ENCODE measurements around the gene ROR2. TPM values are rescaled to one million over a fixed set of nuclear protein-coding genes. Genes with fewer than 3 reads are reported as not detected.

ROR2 gene
- total RNA-seq, 1 donor = not detected

DNA sequence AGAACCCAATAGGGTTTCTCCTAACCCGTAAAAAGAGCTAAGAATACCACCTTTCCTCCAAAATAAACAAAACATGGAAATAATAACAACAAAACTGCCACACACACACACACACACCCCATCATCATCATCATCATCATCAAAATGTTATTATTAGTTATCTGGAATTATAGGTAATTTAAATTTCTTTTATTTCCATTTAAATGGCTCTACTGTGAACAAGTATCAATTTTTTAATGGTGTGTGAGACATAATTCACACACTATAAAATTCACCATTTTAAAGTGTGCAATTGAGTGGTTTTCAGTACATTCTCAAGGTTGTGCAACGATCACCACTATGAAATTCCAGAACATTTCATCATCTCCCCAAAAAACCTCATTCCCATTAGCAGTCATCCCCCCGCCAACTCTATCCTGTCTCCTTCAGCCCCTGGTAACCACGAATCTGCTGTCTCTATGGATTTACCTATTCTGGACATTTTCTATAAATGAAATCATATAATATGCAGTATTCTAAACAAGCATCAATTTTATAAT, 172.7 kb downstream of the ROR2 start:
- no peaks in the 10 kb centered on the region for H3K4me1 ChIP-seq (ENCODE audit: insufficient read depth, low read length)
- H3K9me3 ChIP-seq (ENCODE audit: low read depth, low read length) = no peaks in the 10 kb centered on the region
- H3K4me3 ChIP-seq (ENCODE audit: low read length) = no peak overlapping the region
- H3K27me3 ChIP-seq (ENCODE audit: insufficient read depth, low read length) = no peaks in the 10 kb centered on the region

DNA sequence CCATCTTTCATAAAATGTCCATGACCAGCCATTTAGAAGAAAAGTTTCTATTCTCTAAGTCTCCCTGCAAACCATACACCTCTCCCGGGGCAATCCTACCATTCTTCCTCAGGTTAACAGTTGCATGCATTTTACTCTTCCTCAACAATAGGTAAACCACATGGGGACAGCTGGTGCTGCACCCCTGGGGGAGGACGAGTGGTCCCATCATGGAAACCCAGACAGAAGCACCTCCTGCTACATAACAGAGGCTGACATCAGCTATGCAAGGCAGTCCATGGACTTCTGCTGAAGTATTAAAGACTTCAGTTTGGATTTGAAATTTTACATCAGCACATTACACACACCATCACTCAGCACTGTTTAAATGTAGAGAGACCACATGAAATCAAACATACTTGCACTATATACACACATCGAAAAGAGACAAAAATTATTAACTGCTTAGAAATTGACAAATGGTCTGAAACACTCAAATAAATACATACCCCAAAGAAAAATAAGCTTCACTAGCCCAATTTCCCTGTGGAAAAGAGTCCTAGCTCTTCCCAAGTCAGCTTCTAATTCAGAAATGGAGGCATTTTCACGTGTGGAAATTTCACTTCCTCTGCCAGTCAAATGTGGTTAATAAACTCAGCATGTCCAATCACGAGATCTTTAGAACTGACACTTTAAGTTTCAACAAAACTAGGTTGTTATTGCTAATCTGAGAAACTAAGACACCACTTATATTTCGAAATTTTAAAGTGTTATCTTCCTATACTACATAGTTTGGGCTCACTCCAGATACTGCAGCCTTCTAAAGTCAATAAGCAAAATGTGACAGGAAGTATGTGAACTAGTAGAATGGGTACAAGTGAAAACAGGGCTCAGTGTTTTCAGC, 173.4 kb downstream of the ROR2 start:
- Histone ChIP-seq H3K4me1 (ENCODE audit: insufficient read depth, low read length) (no peaks in the 10 kb centered on the region), H3K27me3 (ENCODE audit: insufficient read depth, low read length) (no peaks in the 10 kb centered on the region), H3K9me3 (ENCODE audit: low read depth, low read length) (no peaks in the 10 kb centered on the region), H3K4me3 (ENCODE audit: low read length) (no peak overlapping the region)

DNA sequence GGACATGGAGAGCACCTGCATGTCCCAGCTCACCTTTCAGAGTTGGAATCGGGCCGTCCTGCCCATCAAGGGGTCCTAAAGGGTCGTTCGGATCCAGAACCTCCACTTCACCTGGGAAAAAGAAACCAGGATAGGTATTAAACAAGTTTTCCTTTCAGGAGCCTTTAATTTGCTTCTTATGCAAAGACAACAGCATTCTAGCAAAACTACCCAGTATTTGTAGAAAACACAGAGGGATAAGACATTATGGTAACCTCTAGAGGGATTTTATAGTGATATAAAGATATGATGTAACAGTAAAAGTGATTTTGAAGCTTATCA, 174.4 kb downstream of the ROR2 start:
- no peaks in the 10 kb centered on the region for H3K27me3 ChIP-seq (ENCODE audit: insufficient read depth, low read length)
- no peaks in the 10 kb centered on the region for H3K9me3 ChIP-seq (ENCODE audit: low read depth, low read length)
- no peaks in the 10 kb centered on the region for H3K4me1 ChIP-seq (ENCODE audit: insufficient read depth, low read length)
- no peak overlapping the region for H3K4me3 ChIP-seq (ENCODE audit: low read length)

DNA sequence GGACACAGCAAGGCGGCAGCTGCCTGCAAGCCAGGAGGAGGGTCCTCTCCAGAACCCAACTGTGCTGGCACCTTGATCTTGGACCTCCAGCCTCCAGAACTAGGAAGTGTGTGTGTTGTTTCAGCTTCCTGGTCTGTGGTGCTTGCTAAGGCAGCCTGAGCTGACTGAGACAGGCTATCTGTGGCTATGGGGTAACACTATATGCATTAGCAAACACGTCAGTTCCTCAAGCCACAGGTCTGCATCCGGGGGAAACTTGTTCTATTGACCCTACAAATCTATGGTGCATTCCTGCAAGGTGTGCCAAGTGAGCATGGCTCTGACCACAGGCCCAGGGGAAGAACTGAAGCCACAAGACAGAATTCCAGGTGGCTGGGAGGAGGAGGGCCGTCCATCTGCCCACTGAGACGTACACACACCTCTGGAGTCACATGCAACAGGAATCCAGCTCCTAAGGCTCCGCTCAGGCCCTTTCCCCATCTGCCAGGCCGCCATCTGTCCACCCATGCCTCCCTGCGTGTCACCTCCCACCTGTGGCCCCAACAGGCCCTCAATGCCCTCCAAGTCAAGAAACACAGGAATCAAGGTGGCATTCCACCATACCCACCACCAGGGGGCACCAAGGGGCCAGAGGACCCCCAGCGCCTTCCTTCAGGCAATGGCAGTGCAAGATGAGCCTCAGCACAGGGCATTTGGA, 174.9 kb downstream of the ROR2 start:
- H3K4me3 ChIP-seq (ENCODE audit: low read length) = no peak overlapping the region
- no peaks in the 10 kb centered on the region for H3K9me3 ChIP-seq (ENCODE audit: low read depth, low read length)
- H3K27me3 ChIP-seq (ENCODE audit: insufficient read depth, low read length) = no peaks in the 10 kb centered on the region
- H3K4me1 ChIP-seq (ENCODE audit: insufficient read depth, low read length) = no peaks in the 10 kb centered on the region

DNA sequence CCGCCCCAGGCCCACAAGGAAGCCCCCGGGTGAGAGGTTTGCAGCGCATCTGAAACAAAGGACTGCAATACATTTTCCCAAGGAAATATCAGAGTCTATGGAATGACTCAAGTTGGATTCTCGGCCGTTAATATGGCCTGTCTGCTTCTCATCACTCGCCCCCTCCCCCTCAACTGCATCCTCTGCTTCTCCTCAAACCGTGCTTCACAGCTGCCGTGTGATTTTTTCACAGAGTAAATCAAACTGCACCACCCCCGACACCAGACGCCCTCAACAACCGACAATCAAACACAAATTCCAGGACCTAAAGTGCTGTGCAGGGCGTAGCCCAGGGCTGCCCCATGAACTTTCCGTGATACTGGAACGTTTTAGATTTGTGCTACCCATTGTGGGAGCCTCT, 176.9 kb downstream of the ROR2 start:
- H3K9me3 ChIP-seq (ENCODE audit: low read depth, low read length) = no peaks in the 10 kb centered on the region
- H3K4me3 ChIP-seq (ENCODE audit: low read length) = no peak overlapping the region
- H3K4me1 ChIP-seq (ENCODE audit: insufficient read depth, low read length) = no peaks in the 10 kb centered on the region
- H3K27me3 ChIP-seq (ENCODE audit: insufficient read depth, low read length) = no peaks in the 10 kb centered on the region

DNA sequence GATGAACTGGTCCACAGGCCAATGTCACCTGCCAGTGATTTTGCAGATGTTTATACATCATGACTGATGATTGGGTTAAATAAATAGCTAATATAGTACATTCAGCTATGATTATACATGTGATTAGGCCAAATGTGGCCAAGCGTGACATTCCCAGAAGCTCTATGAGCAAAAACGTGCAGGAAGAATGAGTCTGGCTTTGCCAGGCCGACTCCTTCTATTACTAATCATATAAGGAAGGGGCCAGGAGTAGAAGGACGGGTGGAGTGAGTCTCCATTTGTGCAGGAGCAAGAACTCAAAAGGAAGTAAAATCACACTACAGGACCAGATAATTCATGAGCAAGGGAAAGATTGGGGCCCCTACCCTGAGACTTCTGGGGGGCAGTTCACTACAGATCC, 178.2 kb downstream of the ROR2 start:
- no peaks in the 10 kb centered on the region for H3K9me3 ChIP-seq (ENCODE audit: low read depth, low read length)
- H3K27me3 ChIP-seq (ENCODE audit: insufficient read depth, low read length) = no peaks in the 10 kb centered on the region
- H3K4me1 ChIP-seq (ENCODE audit: insufficient read depth, low read length) = no peaks in the 10 kb centered on the region
- H3K4me3 ChIP-seq (ENCODE audit: low read length) = no peak overlapping the region

DNA sequence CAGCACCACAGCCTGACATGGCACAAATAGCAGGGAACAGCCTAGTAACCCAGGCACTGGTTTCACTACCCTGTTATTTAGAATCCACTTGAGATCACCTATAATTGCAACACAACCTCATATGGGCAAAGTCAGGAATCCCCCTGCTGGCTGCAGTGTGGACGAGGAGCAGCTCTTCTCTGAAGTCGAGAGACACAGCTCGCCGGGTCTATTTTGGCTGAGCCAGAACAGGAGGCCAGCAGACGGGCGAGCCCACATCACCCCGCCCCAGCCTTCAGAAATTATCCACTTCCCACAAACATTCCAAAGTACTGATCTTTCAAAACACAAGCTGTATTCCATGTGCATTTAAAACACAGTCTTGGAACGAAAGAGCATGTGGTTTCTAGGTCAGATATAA, 179.0 kb downstream of the ROR2 start:
- H3K27me3 ChIP-seq (ENCODE audit: insufficient read depth, low read length) = peaks cover 7% of the 10 kb centered on the region

DNA sequence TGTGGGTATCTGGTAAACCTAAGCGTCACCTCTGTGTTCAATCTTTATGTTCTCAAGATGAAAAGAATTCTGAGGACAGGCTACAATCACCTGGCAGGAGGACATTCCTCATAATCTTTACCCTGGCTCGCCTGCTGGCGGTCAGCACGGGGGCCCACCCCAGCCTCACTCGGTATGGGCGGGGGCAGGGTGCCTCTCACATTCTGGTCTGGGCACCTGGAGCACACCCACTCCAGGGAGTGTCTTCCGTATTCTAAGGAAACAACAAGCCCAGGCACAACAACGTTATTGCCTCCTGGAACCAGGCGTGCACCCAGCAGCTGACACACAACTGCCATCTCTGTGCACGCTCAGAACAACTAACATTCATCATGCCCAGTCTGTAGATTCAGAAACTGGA, 179.8 kb downstream of the ROR2 start:
- no peak overlapping the region for H3K4me3 ChIP-seq (ENCODE audit: low read length)
- H3K9me3 ChIP-seq (ENCODE audit: low read depth, low read length) = no peaks in the 10 kb centered on the region
- peaks cover 9% of the 10 kb centered on the region for H3K27me3 ChIP-seq (ENCODE audit: insufficient read depth, low read length)
- H3K4me1 ChIP-seq (ENCODE audit: insufficient read depth, low read length) = no peaks in the 10 kb centered on the region

More for the DNA sequence above, 179.0 kb downstream of the ROR2 start:
- no peak overlapping the region for H3K4me3 ChIP-seq (ENCODE audit: low read length)
- no peaks in the 10 kb centered on the region for H3K9me3 ChIP-seq (ENCODE audit: low read depth, low read length)
- no peaks in the 10 kb centered on the region for H3K4me1 ChIP-seq (ENCODE audit: insufficient read depth, low read length)

DNA sequence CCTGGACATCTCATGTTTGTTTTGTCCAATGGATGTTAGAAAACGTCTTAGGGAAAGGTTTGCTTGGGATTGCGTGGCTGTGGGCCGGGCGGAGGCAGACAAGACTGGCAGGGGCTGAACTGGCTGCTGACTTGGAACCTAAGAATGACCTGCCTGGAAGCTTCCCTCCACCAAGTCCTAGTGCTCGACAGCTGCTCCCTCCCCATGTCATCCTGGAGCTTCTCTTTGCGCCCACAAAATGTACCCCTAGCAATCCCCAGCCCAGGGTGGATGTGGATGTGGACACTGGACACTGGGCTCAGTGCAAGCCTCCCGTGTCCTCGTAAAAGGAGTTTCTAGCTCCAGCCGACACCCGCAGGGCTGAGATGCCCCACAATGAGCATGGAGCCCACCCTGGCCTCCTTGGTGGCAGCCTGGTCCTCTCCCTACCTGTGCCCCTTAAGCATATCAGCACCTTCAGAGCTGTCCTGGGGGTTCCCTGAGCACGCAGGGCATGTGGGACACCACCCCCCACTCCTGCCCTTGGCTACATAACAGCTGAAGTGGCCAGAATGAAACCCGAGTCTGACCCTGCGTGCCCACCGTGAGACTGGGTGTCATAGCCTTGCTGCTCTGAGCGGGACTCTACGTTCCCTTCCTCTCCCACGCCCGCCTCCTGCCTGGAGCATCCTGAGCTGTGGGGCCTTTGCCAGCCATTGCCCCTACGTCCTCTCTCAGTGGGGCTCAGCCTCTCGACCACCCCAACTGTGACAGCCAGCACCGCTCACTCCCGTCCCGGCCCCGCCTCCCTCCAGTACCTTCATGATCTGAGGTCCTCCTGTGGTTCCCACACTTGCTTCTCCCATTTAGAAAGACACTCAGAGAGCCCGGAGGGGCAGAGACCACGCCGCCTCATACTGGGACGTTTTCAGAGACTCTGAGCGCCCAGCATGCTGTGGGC, 180.8 kb downstream of the ROR2 start:
- Histone ChIP-seq H3K4me1 (ENCODE audit: insufficient read depth, low read length) (no peaks in the 10 kb centered on the region), H3K9me3 (ENCODE audit: low read depth, low read length) (no peaks in the 10 kb centered on the region), H3K4me3 (ENCODE audit: low read length) (no peak overlapping the region), H3K27me3 (ENCODE audit: insufficient read depth, low read length) (peaks cover 9% of the 10 kb centered on the region)

DNA sequence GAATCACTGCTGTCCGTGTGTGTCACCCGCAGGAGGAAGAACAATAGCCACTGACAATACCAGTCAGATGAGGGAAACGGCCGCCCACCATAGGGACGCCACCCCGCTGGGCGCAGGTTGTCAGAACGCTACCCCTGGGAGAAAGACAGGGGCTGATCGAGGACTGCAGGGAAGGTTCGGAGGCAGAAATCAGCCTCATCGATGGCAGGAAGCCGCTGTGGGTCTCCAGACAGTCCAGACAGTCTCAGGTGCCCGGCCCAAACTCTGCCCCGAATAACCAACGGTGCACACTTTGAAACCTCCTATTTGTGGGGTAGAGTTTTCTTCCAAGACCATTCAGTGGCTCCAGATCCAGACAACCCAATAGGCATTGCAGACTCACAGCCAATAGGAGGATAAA, 181.5 kb downstream of the ROR2 start:
- Histone ChIP-seq H3K27me3 (ENCODE audit: insufficient read depth, low read length) (peaks cover 9% of the 10 kb centered on the region), H3K4me1 (ENCODE audit: insufficient read depth, low read length) (no peaks in the 10 kb centered on the region), H3K4me3 (ENCODE audit: low read length) (no peak overlapping the region), H3K9me3 (ENCODE audit: low read depth, low read length) (no peaks in the 10 kb centered on the region)

DNA sequence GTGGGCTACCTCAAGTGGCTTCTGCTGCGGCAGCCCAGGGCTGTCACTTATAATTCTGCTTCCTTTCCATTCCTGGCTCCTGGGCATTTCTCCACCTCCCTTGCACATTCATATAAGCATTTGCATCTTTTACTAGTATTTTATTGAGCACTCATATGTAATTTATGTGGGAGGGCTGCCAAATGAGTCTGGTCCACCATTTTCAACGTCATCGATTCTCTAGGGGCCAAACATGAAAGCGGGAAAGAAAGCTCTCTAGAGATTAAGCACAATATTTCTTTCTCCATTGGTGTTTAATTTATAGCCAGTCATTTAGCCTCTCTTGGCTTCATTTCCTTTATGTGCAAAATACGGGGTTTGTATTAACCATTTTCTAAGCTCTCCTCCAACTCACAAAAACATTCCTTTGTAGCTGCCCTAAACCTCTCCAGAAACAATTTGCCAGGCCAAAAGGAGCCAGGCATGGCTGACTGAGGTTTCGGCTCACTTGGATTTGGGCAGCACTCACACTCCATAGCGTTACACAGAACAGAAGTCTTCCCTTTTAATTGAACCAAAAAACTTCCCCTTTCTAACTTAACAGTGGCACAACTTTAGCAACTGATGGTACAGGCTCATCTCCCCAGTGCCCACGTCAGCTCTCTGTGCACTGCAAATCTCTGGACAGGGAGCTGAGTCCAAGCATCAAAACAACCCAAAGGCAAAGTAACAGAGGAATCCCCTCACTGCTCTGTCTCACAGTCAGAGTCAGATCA, 183.5 kb downstream of the ROR2 start:
- Histone ChIP-seq H3K27me3 (ENCODE audit: insufficient read depth, low read length) (peaks cover 9% of the 10 kb centered on the region), H3K9me3 (ENCODE audit: low read depth, low read length) (no peaks in the 10 kb centered on the region), H3K4me3 (ENCODE audit: low read length) (no peak overlapping the region), H3K4me1 (ENCODE audit: insufficient read depth, low read length) (no peaks in the 10 kb centered on the region)

DNA sequence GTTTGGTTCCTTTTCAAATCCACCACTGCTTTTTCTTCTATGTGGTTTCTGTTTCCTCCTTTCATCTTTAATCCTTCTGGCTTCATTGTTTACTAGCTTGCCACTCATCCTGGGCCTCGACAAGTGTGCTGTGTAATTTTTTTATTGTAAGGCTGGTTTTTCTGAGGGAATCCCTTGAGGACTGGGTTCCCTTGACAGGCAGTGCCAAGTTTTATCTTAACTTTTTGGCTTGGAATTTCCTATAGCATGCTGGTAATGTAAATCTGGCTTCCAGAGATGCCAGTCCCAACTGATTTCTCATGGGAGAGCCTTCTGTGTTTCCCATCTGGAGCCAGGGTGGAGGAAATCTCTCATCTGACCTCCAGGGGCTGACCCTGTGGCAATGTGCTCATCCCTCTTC, 184.7 kb downstream of the ROR2 start:
- Histone ChIP-seq H3K9me3 (ENCODE audit: low read depth, low read length) (no peaks in the 10 kb centered on the region), H3K27me3 (ENCODE audit: insufficient read depth, low read length) (peaks cover 9% of the 10 kb centered on the region), H3K4me3 (ENCODE audit: low read length) (no peak overlapping the region), H3K4me1 (ENCODE audit: insufficient read depth, low read length) (no peaks in the 10 kb centered on the region)

DNA sequence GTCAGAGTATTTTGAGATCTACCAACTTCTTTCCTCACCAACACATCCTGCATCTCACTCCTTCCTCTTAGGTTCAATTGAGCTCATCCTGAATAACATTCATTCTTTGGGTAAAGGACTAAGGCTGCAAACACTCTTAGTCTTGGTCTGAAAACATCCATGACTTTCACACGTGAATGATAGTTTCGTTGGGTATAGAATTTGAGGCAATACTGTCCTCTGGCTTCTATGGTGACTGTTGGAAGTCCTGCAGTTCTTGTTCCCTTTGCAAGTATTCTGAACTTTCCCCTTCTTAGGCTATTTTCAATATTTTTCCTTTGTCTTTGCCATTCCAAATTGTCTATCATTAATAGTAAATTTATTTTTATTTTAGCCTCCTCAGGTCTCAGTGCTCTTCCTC, 185.4 kb downstream of the ROR2 start:
- Histone ChIP-seq H3K9me3 (ENCODE audit: low read depth, low read length) (no peaks in the 10 kb centered on the region), H3K27me3 (ENCODE audit: insufficient read depth, low read length) (peaks cover 9% of the 10 kb centered on the region), H3K4me1 (ENCODE audit: insufficient read depth, low read length) (no peaks in the 10 kb centered on the region), H3K4me3 (ENCODE audit: low read length) (no peak overlapping the region)

DNA sequence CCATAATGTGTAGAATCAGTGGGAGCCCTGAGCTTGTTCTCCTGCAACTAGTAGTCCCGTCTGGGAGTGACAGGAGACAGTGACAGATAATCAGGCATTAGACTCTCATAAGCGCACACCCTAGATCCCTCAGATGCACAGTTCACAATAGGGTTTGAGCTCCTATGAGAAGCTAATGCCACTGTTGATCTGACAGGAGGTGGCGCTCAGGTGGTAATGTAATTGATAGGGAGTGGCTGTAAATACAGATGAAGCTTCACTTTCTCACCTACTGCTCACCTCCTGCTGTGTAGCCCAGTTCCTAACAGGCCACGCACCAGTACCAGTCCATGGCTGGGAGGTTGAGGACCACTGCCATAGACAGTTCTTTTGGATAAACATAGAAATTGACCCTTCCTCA, 188.7 kb downstream of the ROR2 start:
- no peaks in the 10 kb centered on the region for H3K4me1 ChIP-seq (ENCODE audit: insufficient read depth, low read length)
- H3K27me3 ChIP-seq (ENCODE audit: insufficient read depth, low read length) = peaks cover 4% of the 10 kb centered on the region
- no peaks in the 10 kb centered on the region for H3K9me3 ChIP-seq (ENCODE audit: low read depth, low read length)
- H3K4me3 ChIP-seq (ENCODE audit: low read length) = no peak overlapping the region
